Measurements from ENCODE around the gene TMEM175. TPM values are rescaled to one million over a fixed set of nuclear protein-coding genes. Genes with fewer than 3 reads are reported as not detected.

TMEM175 gene
- total and polyA plus RNA-seq, 9 of the 15 experiments (the other 6 are each of a cell fraction or from before 2014, with no cell fraction given) = 0.13 to 30.9 (median 9.4) TPM

DNA sequence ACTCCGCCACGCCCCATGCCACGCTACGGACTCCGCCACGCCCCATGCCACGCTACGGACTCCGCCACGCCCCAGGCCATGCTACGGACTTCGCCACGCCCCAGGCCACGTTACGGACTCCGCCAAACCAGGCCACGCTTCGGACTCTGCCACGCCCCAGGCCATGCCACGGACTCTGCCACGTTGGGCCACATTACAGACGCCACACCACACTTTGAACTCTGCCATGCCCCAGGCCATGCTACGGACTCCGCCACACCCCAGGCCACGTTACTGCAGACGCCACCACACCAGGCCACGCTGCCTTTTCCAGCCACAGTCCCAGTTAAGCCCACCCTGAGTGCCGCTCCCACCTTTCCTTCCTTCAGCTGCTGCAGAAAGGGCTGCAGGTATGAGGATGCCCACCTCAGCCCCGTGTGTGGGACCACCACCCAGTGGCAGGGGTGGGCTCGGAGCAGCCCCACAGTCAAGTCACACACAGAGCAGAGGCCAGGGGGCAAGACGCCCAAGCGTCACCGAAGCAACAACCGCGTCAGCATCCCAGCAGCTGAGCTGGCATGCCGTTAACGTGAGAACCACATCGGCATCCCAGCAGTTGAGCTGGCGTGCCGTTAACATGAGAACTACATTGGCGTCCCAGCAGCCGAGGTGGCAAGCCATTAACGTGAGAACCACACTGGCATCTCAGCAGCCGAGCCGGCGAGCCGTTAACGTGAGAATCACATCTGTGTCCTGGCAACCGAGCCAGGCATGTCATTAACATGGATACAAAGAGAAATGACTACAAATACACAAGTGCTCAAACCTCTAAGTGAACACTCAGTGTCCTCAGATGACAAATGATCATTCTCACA is 26.5 kb upstream of the TMEM175 start (continued):
- TF ChIP-seq CREB1 (IDR thresholded peaks at IDR 0.05) (no peak), CREB1 (CRISPR knock-in tag; IDR thresholded peaks at IDR 0.05) (no peak), TAF7 (tag; IDR thresholded peaks at IDR 0.05) (no peak), ZC3H11A (IDR thresholded peaks at IDR 0.05; ENCODE audit: low read depth, low read length) (no peak), MTA2 (IDR thresholded peaks at IDR 0.05; ENCODE audit: low read depth) (no peak), PCBP1 (IDR thresholded peaks at IDR 0.05; ENCODE audit: low read depth, low read length, poor library complexity, severe bottlenecking) (peak; percentile 73), HNRNPL (IDR thresholded peaks at IDR 0.05; ENCODE audit: low read depth, low read length) (peak; percentile 52; the same call in 1 of the 2 replicates)
- TF ChIP-seq, protein P1, sequence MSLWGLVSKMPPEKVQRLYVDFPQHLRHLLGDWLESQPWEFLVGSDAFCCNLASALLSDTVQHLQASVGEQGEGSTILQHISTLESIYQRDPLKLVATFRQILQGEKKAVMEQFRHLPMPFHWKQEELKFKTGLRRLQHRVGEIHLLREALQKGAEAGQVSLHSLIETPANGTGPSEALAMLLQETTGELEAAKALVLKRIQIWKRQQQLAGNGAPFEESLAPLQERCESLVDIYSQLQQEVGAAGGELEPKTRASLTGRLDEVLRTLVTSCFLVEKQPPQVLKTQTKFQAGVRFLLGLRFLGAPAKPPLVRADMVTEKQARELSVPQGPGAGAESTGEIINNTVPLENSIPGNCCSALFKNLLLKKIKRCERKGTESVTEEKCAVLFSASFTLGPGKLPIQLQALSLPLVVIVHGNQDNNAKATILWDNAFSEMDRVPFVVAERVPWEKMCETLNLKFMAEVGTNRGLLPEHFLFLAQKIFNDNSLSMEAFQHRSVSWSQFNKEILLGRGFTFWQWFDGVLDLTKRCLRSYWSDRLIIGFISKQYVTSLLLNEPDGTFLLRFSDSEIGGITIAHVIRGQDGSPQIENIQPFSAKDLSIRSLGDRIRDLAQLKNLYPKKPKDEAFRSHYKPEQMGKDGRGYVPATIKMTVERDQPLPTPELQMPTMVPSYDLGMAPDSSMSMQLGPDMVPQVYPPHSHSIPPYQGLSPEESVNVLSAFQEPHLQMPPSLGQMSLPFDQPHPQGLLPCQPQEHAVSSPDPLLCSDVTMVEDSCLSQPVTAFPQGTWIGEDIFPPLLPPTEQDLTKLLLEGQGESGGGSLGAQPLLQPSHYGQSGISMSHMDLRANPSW (CRISPR knock-in tag; IDR thresholded peaks at IDR 0.05) = no peak
- TF ChIP-seq, protein P2, sequence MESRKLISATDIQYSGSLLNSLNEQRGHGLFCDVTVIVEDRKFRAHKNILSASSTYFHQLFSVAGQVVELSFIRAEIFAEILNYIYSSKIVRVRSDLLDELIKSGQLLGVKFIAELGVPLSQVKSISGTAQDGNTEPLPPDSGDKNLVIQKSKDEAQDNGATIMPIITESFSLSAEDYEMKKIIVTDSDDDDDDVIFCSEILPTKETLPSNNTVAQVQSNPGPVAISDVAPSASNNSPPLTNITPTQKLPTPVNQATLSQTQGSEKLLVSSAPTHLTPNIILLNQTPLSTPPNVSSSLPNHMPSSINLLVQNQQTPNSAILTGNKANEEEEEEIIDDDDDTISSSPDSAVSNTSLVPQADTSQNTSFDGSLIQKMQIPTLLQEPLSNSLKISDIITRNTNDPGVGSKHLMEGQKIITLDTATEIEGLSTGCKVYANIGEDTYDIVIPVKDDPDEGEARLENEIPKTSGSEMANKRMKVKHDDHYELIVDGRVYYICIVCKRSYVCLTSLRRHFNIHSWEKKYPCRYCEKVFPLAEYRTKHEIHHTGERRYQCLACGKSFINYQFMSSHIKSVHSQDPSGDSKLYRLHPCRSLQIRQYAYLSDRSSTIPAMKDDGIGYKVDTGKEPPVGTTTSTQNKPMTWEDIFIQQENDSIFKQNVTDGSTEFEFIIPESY (CRISPR knock-in tag; IDR thresholded peaks at IDR 0.05) = peak; percentile 100

Measured in K562 (cell line).